GM12878 (cell line): ENCODE measurements around the gene CARMIL3. TPM values are rescaled to one million over a fixed set of nuclear protein-coding genes. Genes with fewer than 3 reads are reported as not detected.

ENCODE experiments used
- ATAC-seq: fragments of 200-7000 bp; cut with Tn5 transposase; 3 replicates; pipeline ENCODE4 v1.9.1; 2020; ENCODE audit warnings: mild to moderate bottlenecking, moderate library complexity
- BruUV-seq: library from RNA; stranded (reverse); fragments of 400-500 nt; replicated peaks from 2 replicates; lab custom pipeline; 2021; lab: Mats Ljungman, UMichigan
- CTCF ChIA-PET: fragments of 300-600 bp; sonication (Branson Sonifier 250); formaldehyde crosslinking; extraction: SDS; loops from one replicate; lab custom pipeline; 2021; ENCODE audit warnings: inconsistent platforms; lab: Yijun Ruan, JAX
- POLR2A ChIA-PET: fragments of 350-600 bp; formaldehyde crosslinking; extraction: SDS; loops from one replicate; lab custom pipeline; 2021; ENCODE audit warnings: inconsistent platforms; lab: Charles Lee
- RAD21 ChIA-PET: fragments of 300-600 bp; sonication (Branson Sonifier 250); formaldehyde crosslinking; loops from one replicate; lab custom pipeline; 2023; ENCODE audit warnings: antibody characterized with exemption; ENCODE audit not compliant: unreplicated experiment; lab: Charles Lee
- SMC1A ChIA-PET: fragments of 300-600 bp; sonication (Branson Sonifier 250); formaldehyde crosslinking; loops from one replicate; lab custom pipeline; 2023; ENCODE audit not compliant: unreplicated experiment, uncharacterized antibody; lab: Charles Lee
- DNase-seq: peaks from one replicate; pipeline ENCODE4 v3.0.0-alpha.2; 2011; ENCODE audit warnings: low read depth, low spot score
- FAIRE-seq: peaks from 3 replicates; lab custom pipeline; 2011; peaks lifted over from hg19 to GRCh38; lab: Jason Lieb, UNC
- H2AFZ ChIP-seq: 2 replicates; pipeline ENCODE4 v1.6.0; 2011; ENCODE audit warnings: low read depth, low read length, control low read depth; ENCODE audit not compliant: control insufficient read depth
- H3K27ac ChIP-seq: 2 replicates; pipeline ENCODE4 v1.5.1; 2011; ENCODE audit warnings: control low read depth; ENCODE audit not compliant: control insufficient read depth, insufficient read depth
- H3K27me3 ChIP-seq, 2 experiments: replicated peaks in 1 of 2; 2 replicates each; pipeline versions ENCODE4 v1.6.0 to v1.6.1; 2011; ENCODE audit warnings: low read length in 1 of 2; ENCODE audit not compliant: control insufficient read depth in 2 of 2, insufficient read depth in 2 of 2
- H3K36me3 ChIP-seq, 2 experiments: 2 replicates each; pipeline ENCODE4 v1.5.1; 2011; ENCODE audit warnings: low read length in 1 of 2; ENCODE audit not compliant: control insufficient read depth in 2 of 2, insufficient read depth in 2 of 2
- H3K4me1 ChIP-seq: 2 replicates; pipeline ENCODE4 v1.6.1; 2011; ENCODE audit warnings: mild to moderate bottlenecking, low read length, moderate library complexity, mixed read lengths; ENCODE audit not compliant: control insufficient read depth, insufficient read depth
- H3K4me2 ChIP-seq: 2 replicates; pipeline ENCODE4 v1.6.0; 2011; ENCODE audit warnings: control low read depth; ENCODE audit not compliant: control insufficient read depth, insufficient read depth
- H3K4me3 ChIP-seq: fragments of 200-600 bp; sonication (generic); 2 replicates; pipeline ENCODE4 v1.5.1; 2016
- H3K79me2 ChIP-seq: 2 replicates; pipeline ENCODE4 v1.6.0; 2011; ENCODE audit warnings: low read length; ENCODE audit not compliant: control insufficient read depth, insufficient read depth
- H3K9ac ChIP-seq: 2 replicates; pipeline ENCODE4 v1.8.0; 2011; ENCODE audit warnings: low read length, control low read depth, mixed read lengths; ENCODE audit not compliant: control insufficient read depth, insufficient read depth
- H3K9me3 ChIP-seq: replicated peaks from 3 replicates; pipeline ENCODE4 v1.5.1; 2011; ENCODE audit warnings: mild to moderate bottlenecking, low read length; ENCODE audit not compliant: control insufficient read depth, insufficient read depth
- H4K20me1 ChIP-seq: 2 replicates; pipeline ENCODE4 v1.6.0; 2011; ENCODE audit not compliant: control insufficient read depth, insufficient read depth
- ATF3 ChIP-seq: IDR thresholded peaks from 2 replicates; pipeline ENCODE4 v1.6.1; 2011; ENCODE audit warnings: low read depth, mild to moderate bottlenecking, low read length, moderate library complexity, borderline replicate concordance; ENCODE audit errors: extremely low read depth
- CBX5 ChIP-seq: sonication (generic); IDR thresholded peaks from 2 replicates; pipeline ENCODE4 v1.6.1; 2016; ENCODE audit warnings: low read depth, moderate library complexity, mild to moderate bottlenecking, inconsistent platforms
- EGR1 ChIP-seq, 2 experiments: IDR thresholded peaks; 1 replicate in 1 of 2; 2 replicates in 1 of 2; pipeline ENCODE4 v1.6.1; 2011 to 2012; ENCODE audit warnings: low read depth in 2 of 2, low read length in 2 of 2, borderline replicate concordance in 1 of 2, mild to moderate bottlenecking in 1 of 2, moderate library complexity in 1 of 2
- GATAD2B ChIP-seq: fragments of 450-650 bp; conservative IDR thresholded peaks from 2 replicates; pipeline ENCODE4 v1.6.1; 2017; ENCODE audit warnings: low read depth, mild to moderate bottlenecking, moderate library complexity
- MEF2A ChIP-seq: IDR thresholded peaks from 2 replicates; pipeline ENCODE4 v1.6.1; 2011; ENCODE audit warnings: low read depth, mild to moderate bottlenecking, low read length, moderate library complexity; ENCODE audit not compliant: insufficient read depth
- NFYB ChIP-seq: IDR thresholded peaks from 2 replicates; pipeline ENCODE4 v1.6.1; 2011; ENCODE audit warnings: low read depth, mild to moderate bottlenecking, low read length, improper control_type of control experiment, moderate library complexity; ENCODE audit not compliant: insufficient read depth
- NR2C1 ChIP-seq: fragments of 450-650 bp; IDR thresholded peaks from 2 replicates; pipeline ENCODE4 v1.6.1; 2017; ENCODE audit warnings: antibody characterized with exemption, mild to moderate bottlenecking, moderate library complexity
- NR2C2 ChIP-seq: IDR thresholded peaks from 2 replicates; pipeline ENCODE4 v1.6.1; 2011; ENCODE audit warnings: borderline replicate concordance, low read depth; ENCODE audit not compliant: control insufficient read depth, insufficient read length
- PKNOX1 ChIP-seq: fragments of 450-650 bp; IDR thresholded peaks from 2 replicates; pipeline ENCODE4 v1.6.1; 2016; ENCODE audit warnings: mild to moderate bottlenecking
- SMAD5 ChIP-seq: IDR thresholded peaks from 2 replicates; pipeline ENCODE4 v1.6.1; 2016; ENCODE audit warnings: antibody characterized with exemption, low read depth
- SREBF1 ChIP-seq: IDR thresholded peaks from 2 replicates; pipeline ENCODE4 v1.6.1; 2012; ENCODE audit warnings: mild to moderate bottlenecking, low read length
- TARDBP ChIP-seq: IDR thresholded peaks from 2 replicates; pipeline ENCODE4 v1.6.1; 2016; ENCODE audit warnings: borderline replicate concordance
- WRNIP1 ChIP-seq: IDR thresholded peaks from 2 replicates; pipeline ENCODE4 v1.6.1; 2011; ENCODE audit warnings: low read depth, low read length, improper control_type of control experiment, borderline replicate concordance
- ZNF24 ChIP-seq: fragments of 450-650 bp; IDR thresholded peaks from 2 replicates; pipeline ENCODE4 v1.6.1; 2017; ENCODE audit warnings: antibody characterized with exemption, mild to moderate bottlenecking
- ZNF592 ChIP-seq: fragments of 450-650 bp; IDR thresholded peaks from 2 replicates; pipeline ENCODE4 v1.6.1; 2017; ENCODE audit warnings: mild to moderate bottlenecking, moderate library complexity
- WGBS: methylation state at CpG from one replicate; pipeline ENCODE4 v1.1.6; 2016; ENCODE audit warnings: low lambda C conversion rate; ENCODE audit not compliant: insufficient replicate concordance, insufficient coverage; ENCODE audit errors: missing lambda C conversion rate; 5-methylcytosine and 5-hydroxymethylcytosine counted together
- in situ Hi-C: fragments of 300-500 bp; cut with MboI; formaldehyde crosslinking; loops from 9 replicates; pipeline ENCODE4 v1.14.3; 2018; ENCODE audit warnings: mixed read lengths
- intact Hi-C: fragments of 100-400 bp; cut with micrococcal nuclease; formaldehyde crosslinking; loops from one replicate; pipeline ENCODE4 v1.14.2; 2022; ENCODE audit not compliant: unreplicated experiment
- polyA plus RNA-seq, 11 experiments: library from polyadenylated mRNA; depleted of rRNA in 4 of 11; unstranded in 6 of 11; stranded (reverse) in 5 of 11; fragments of >200 nt; fragmentation: Nextera tagmentation in 4 of 11; fragmentation: Illumina TruSeq in 1 of 11; extraction: Ambion mirVana in 4 of 11; extraction: Trizol in 1 of 11; gene quantifications; 1 replicate in 1 of 11; 2 replicates in 10 of 11; pipeline versions ENCODE4 v1.2.1 to v1.2.3, GENCODE V29; 2011 to 2016; ENCODE audit warnings: inconsistent platforms in 2 of 11, missing spikeins in 2 of 11, low read depth in 1 of 11
- total RNA-seq, 4 experiments: library from RNA; depleted of rRNA in 3 of 4; stranded (reverse); fragments of >200 nt in 3 of 4; fragmentation: Illumina TruSeq in 1 of 4; extraction: Trizol in 1 of 4; gene quantifications; 2 replicates each; pipeline versions ENCODE4 v1.2.1 to v1.2.3, GENCODE V29; 2013 to 2021

CARMIL3 gene
- total and polyA plus RNA-seq, 10 of the 15 experiments (the other 5 are each of a cell fraction or from before 2014, with no cell fraction given), result 0.09 to 0.32 (median 0.25) TPM; not detected in 3

GRCh38 chr14:24092505-24093206 is 40.8 kb downstream of the CARMIL3 start:
- ChIA-PET SMC1A (interaction anchor here (1.0 to 9.2 kb wide), 12 partner anchors 12 to 154 kb away, joined by 3 to 195 read pairs (median 6); partner anchors contain the start of genes DCAF11, IRF9, NRL and PSME2), CTCF (interaction anchor here (0.6 to 11.2 kb wide), 20 partner anchors 12 to 504 kb away, joined by 3 to 294 read pairs (median 6); partner anchors contain the start of genes CARMIL3, DCAF11, IRF9 and LTB4R2), RAD21 (interaction anchor here (0.8 to 9.1 kb wide), 10 partner anchors 12 to 150 kb away, joined by 3 to 153 read pairs (median 24); partner anchors contain the start of genes DCAF11, IRF9, NRL and PSME2), POLR2A (interaction anchor here (0.6 to 6.8 kb wide), 13 partner anchors 10 to 81 kb away, joined by 3 to 90 read pairs (median 5); partner anchors contain the start of genes CARMIL3, CPNE6, DCAF11 and IRF9)
- Histone ChIP-seq H3K9ac (no peak overlapping the region), H2AFZ (no peak overlapping the region), H3K27me3 (no peaks in the 10 kb centered on the region), H3K9me3 (no peaks in the 10 kb centered on the region), H3K36me3 (no peaks in the 10 kb centered on the region; a peak in 1 of 4 replicates), H3K4me1 (0 out of 2 replicates have a peak, but pooled peaks cover 3% of the 10 kb centered on the region), H3K4me2 (no peak overlapping the region), H4K20me1 (no peaks in the 10 kb centered on the region), H3K79me2 (peaks cover 24% of the 10 kb centered on the region), H3K27ac (no peak overlapping the region), H3K4me3 (no peak overlapping the region)
- in situ Hi-C loops, result loop anchor here (5.0 kb wide), 2 partner anchors 35 to 115 kb away; no protein-coding TSS in a partner anchor
- DNase-seq, result no peak
- no TSS peak for BruUV-seq
- no peak for FAIRE-seq
- intact Hi-C loops, result loop anchor here (5.0 kb wide), 1 partner anchor 205 kb away; the partner anchor contains the start of genes DHRS1 and NOP9
- 99% methylated on average over 4 of the region's 4 CpGs for WGBS
- ATAC-seq, result no peak
- TF ChIP-seq SREBF1 (no peak), SMAD5 (no peak), GATAD2B (no peak), MEF2A (no peak), ZNF24 (no peak), ZNF592 (no peak), NFYB (no peak), ATF3 (no peak), WRNIP1 (no peak), NR2C1 (no peak), PKNOX1 (no peak), NR2C2 (no peak), TARDBP (no peak), EGR1 (IDR thresholded peaks at IDR 0.05; ENCODE audit: borderline replicate concordance in 1 of 2, low read depth in 2 of 2, low read length in 2 of 2) (no peak), CBX5 (no peak)
